Right lobe of liver (tissue), 6 donors: ENCODE results near the gene GLIS1. TPM values are rescaled to one million over a fixed set of nuclear protein-coding genes. Genes with fewer than 3 reads are reported as not detected.
A peak's percentile ranks its signal among the peaks of the same experiment; 100 is the strongest.

Source experiments
- ATAC-seq, 4 donors: fragments of 200-7000 bp; cut with Tn5 transposase; one replicate each; pipeline ENCODE4 v1.9.1; 2020; ENCODE audit warnings: mild to moderate bottlenecking in 4 of 4, moderate library complexity in 4 of 4
- DNase-seq, 3 donors: peaks; one replicate each; pipeline ENCODE4 v3.0.0-alpha.2; 2020
- H3K27ac ChIP-seq, 3 donors: fragments of 200-600 bp; one replicate each; pipeline ENCODE4 v1.8.0; 2022
- H3K27me3 ChIP-seq, 2 donors: fragments of 200-600 bp; one replicate each; pipeline ENCODE4 v1.8.0; 2022
- H3K36me3 ChIP-seq, 4 donors: fragments of 200-600 bp; sonication (generic) in 1 of 4; one replicate each; pipeline versions ENCODE4 v1.5.1 to v1.8.0; 2017 to 2022; ENCODE audit warnings: control low read depth in 1 of 4
- H3K4me1 ChIP-seq, 4 donors: fragments of 200-600 bp; sonication (generic) in 1 of 4; one replicate each; pipeline versions ENCODE4 v1.5.1 to v1.8.0; 2017 to 2022; ENCODE audit warnings: control low read depth in 1 of 4
- H3K4me3 ChIP-seq, 3 donors: fragments of 200-600 bp; one replicate each; pipeline ENCODE4 v1.8.0; 2022
- H3K9me3 ChIP-seq, 4 donors: fragments of 200-600 bp; sonication (generic) in 1 of 4; one replicate each; pipeline versions ENCODE4 v1.5.1 to v1.8.0; 2017 to 2022; ENCODE audit warnings: control low read depth in 1 of 4
- CTCF ChIP-seq, 4 donors: fragments of 200-600 bp in 3 of 4; fragments of 450-650 bp in 1 of 4; IDR thresholded peaks; one replicate each; pipeline versions ENCODE4 v1.5.1 to v1.8.0; 2016 to 2022; ENCODE audit warnings: antibody characterized with exemption in 4 of 4, mild to moderate bottlenecking in 2 of 4
- POLR2A ChIP-seq: fragments of 450-650 bp; IDR thresholded peaks from one replicate; pipeline ENCODE4 v1.6.1; 2017; ENCODE audit warnings: antibody characterized with exemption, mild to moderate bottlenecking
- WGBS: methylation state at CpG from one replicate; pipeline ENCODE4 v1.1.6; 2018; ENCODE audit warnings: low coverage, low lambda C conversion rate; ENCODE audit not compliant: insufficient coverage; ENCODE audit errors: missing lambda C conversion rate; 5-methylcytosine and 5-hydroxymethylcytosine counted together
- intact Hi-C, 2 donors: fragments of 100-400 bp; cut with DNase I; formaldehyde crosslinking; loops; one replicate each; pipeline versions ENCODE4 v1.11.2 to v1.14.1; 2022
- total RNA-seq, 6 experiments: library from RNA; depleted of rRNA in 2 of 6; stranded (reverse); fragments of >200 nt in 2 of 6; fragmentation: NEBNext Ultra II Directional in 3 of 6; extraction: Animal tissue kit (Norgen Biotek cat#: 25700) in 3 of 6; gene quantifications; one replicate each; pipeline versions ENCODE4 v1.1.0 to v1.2.4, GENCODE V29; 2016 to 2023
- donor health status: DM: no; HTN: yes; CAD: no.
- donor health status: DM: no; HTN: no; CAD: no.
- donor health status: DM: no; HTN: no; CAD: no.
- donor health status: DM: no; HTN: yes; CAD: no.
- donor health status: DM: no; HTN: yes; CAD: no.

Gene GLIS1
- total RNA-seq, 6 experiments from 2014 or later = not detected

- TF ChIP-seq CTCF (IDR thresholded peaks at IDR 0.05) (no peak), POLR2A (no peak)
- Histone ChIP-seq H3K9me3 (no peaks in the 10 kb centered on the region), H3K27ac (no peak overlapping the region), H3K4me3 (no peak overlapping the region), H3K27me3 (no peaks in the 10 kb centered on the region), H3K4me1 (no peaks in the 10 kb centered on the region), H3K36me3 (no peaks in the 10 kb centered on the region)
- no peak for ATAC-seq
- DNase-seq = peak; percentile 2 to 48 (median 25)
- intact Hi-C loops = no loop called here
- WGBS = 93% methylated on average over 2 of the region's 8 CpGs
These were observed 187.5 kb downstream of the GLIS1 start for GRCh38 chr1:53551428-53551995.

- ATAC-seq (peak; percentile 55 to 92 (median 70)), DNase-seq (peak; percentile 16 to 65 (median 37))
- Histone ChIP-seq H3K9me3 (no peaks in the 10 kb centered on the region), H3K4me1 (no peaks in the 10 kb centered on the region), H3K36me3 (no peaks in the 10 kb centered on the region), H3K27me3 (no peaks in the 10 kb centered on the region), H3K4me3 (no peak overlapping the region), H3K27ac (no peak overlapping the region)
- intact Hi-C loops = no loop called here
- no peak for TF ChIP-seq POLR2A
- TF ChIP-seq CTCF (IDR thresholded peaks at IDR 0.05) = no peak
- WGBS = 0% methylated on average over 3 of the region's 7 CpGs
These were observed 188.7 kb downstream of the GLIS1 start for GRCh38 chr1:53550201-53550741.

GRCh38 chr1:53549781-53550180, 189.2 kb downstream of the GLIS1 start:
- H3K9me3 ChIP-seq = no peaks in the 10 kb centered on the region
- ATAC-seq = no peak
- H3K27me3 ChIP-seq = no peaks in the 10 kb centered on the region
- intact Hi-C loops = no loop called here
- H3K4me3 ChIP-seq = no peak overlapping the region
- no peak for TF ChIP-seq POLR2A
- TF ChIP-seq CTCF (IDR thresholded peaks at IDR 0.05) = no peak
- no peaks in the 10 kb centered on the region for H3K4me1 ChIP-seq
- H3K27ac ChIP-seq = no peak overlapping the region
- 89% methylated on average over 2 of the region's 3 CpGs for WGBS
- peak; percentile 5 to 28 (median 28) for DNase-seq
- no peaks in the 10 kb centered on the region for H3K36me3 ChIP-seq

GRCh38 chr1:53549287-53549686, 189.7 kb downstream of the GLIS1 start:
- intact Hi-C loops = no loop called here
- no peak for TF ChIP-seq POLR2A
- no peak for TF ChIP-seq CTCF (IDR thresholded peaks at IDR 0.05)
- H3K27ac ChIP-seq = no peak overlapping the region
- 68% methylated on average over 2 of the region's 2 CpGs for WGBS
- H3K4me1 ChIP-seq = no peaks in the 10 kb centered on the region
- H3K9me3 ChIP-seq = no peaks in the 10 kb centered on the region
- H3K27me3 ChIP-seq = no peaks in the 10 kb centered on the region
- DNase-seq (no peak), ATAC-seq (no peak)
- no peak overlapping the region for H3K4me3 ChIP-seq
- H3K36me3 ChIP-seq = no peaks in the 10 kb centered on the region
